KOPT-K1 (cell line): Measurements from ENCODE around the gene PHACTR3.

ENCODE experiments used
- H3K27ac ChIP-seq: fragments of 200-600 bp; sonication (generic); 2 replicates; pipeline ENCODE4 v1.5.1; 2016; ENCODE audit warnings: antibody characterized with exemption, mild to moderate bottlenecking, low read depth, low read length; ENCODE audit not compliant: poor library complexity, severe bottlenecking
- H3K36me3 ChIP-seq: fragments of 200-600 bp; sonication (generic); 2 replicates; pipeline ENCODE4 v1.5.1; 2017; ENCODE audit warnings: antibody characterized with exemption, mild to moderate bottlenecking, low read length, moderate library complexity; ENCODE audit not compliant: insufficient read depth
- H3K9me3 ChIP-seq: fragments of 200-600 bp; sonication (generic); 2 replicates; pipeline ENCODE4 v1.5.1; 2017; ENCODE audit warnings: antibody characterized with exemption, low read length, mild to moderate bottlenecking; ENCODE audit not compliant: insufficient read depth, poor library complexity, severe bottlenecking

The PHACTR3 gene

DNA sequence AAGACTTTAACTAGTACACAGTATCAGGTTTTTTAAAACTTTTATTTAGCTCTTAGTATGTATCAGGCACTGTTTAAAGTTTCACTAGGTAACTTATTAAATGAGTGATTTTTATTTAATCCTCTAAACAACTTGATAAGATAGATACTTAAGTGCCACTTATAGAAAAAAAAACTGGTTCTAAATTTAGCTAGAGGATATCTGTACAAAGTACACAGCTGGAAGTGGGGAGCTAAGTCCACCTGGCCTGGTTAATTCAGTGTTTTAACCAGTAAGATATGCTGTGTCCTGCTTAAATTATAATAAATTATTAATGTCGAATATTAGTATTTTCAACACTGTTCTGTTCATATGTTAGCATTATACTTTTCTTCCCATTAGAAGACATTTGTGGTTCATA, 291.6 kb downstream of the PHACTR3 start:
- Histone ChIP-seq H3K36me3 (peaks cover 99% of the 10 kb centered on the region), H3K27ac (no peak overlapping the region), H3K9me3 (no peaks in the 10 kb centered on the region)
